HG03064 (cell line): ENCODE measurements around the gene ARID3A.

ENCODE experiments used
- ATAC-seq: cut with Tn5 transposase; IDR thresholded peaks from one replicate; pipeline ENCODE4 v1.9.1; 2021; ENCODE audit warnings: low read depth; ENCODE audit not compliant: unreplicated experiment

The ARID3A gene

GRCh38 chr19:980133-980998 lies 54.5 kb downstream of the ARID3A start:
- no peak for ATAC-seq

GRCh38 chr19:982567-983170 lies 56.8 kb downstream of the ARID3A start:
- no peak for ATAC-seq

GRCh38 chr19:984165-984967 lies 58.5 kb downstream of the ARID3A start, which contains the start of gene WDR18:
Gene WDR18, plus strand, starts transcription at chr19:984345. Its CDS starts 9 bp downstream, at chr19:984354.
- no peak for ATAC-seq

- no peak for ATAC-seq
These were observed 60.2 kb downstream of the ARID3A start for GRCh38 chr19:986083-986482.

GRCh38 chr19:988081-988480 lies 62.2 kb downstream of the ARID3A start:
- ATAC-seq: no peak

- ATAC-seq: no peak
These were observed 62.7 kb downstream of the ARID3A start for GRCh38 chr19:988510-988909.

- ATAC-seq: no peak
These were observed 63.7 kb downstream of the ARID3A start for GRCh38 chr19:989381-990081.

GRCh38 chr19:990119-990571 lies 64.3 kb downstream of the ARID3A start:
- no peak for ATAC-seq

GRCh38 chr19:990746-991145 lies 64.9 kb downstream of the ARID3A start:
- ATAC-seq: no peak

- no peak for ATAC-seq
These were observed 65.5 kb downstream of the ARID3A start for GRCh38 chr19:991174-991931.

GRCh38 chr19:991932-992669 lies 66.3 kb downstream of the ARID3A start:
- no peak for ATAC-seq

GRCh38 chr19:992670-993055 lies 66.8 kb downstream of the ARID3A start:
- ATAC-seq: no peak

- ATAC-seq: no peak
These were observed 67.6 kb downstream of the ARID3A start for GRCh38 chr19:993361-993830.

GRCh38 chr19:993831-994393 lies 68.1 kb downstream of the ARID3A start:
- ATAC-seq: no peak

- ATAC-seq: no peak
These were observed 68.7 kb downstream of the ARID3A start for GRCh38 chr19:994516-994915.

- no peak for ATAC-seq
These were observed 69.4 kb downstream of the ARID3A start for GRCh38 chr19:995051-995827.

- no peak for ATAC-seq
These were observed 70.4 kb downstream of the ARID3A start for GRCh38 chr19:996051-996838.
